ENCODE results near the gene DKC1. TPM values are rescaled to one million over a fixed set of nuclear protein-coding genes. Genes with fewer than 3 reads are reported as not detected.
"Not testable (repeated sequence)": the region's sequence is repeated elsewhere in the genome, so short reads cannot be mapped to it uniquely, and the experiment has no call there.

Gene DKC1
- polyA plus RNA-seq, 3 donors = 59.0 to 69.4 (median 61.6) TPM

DNA sequence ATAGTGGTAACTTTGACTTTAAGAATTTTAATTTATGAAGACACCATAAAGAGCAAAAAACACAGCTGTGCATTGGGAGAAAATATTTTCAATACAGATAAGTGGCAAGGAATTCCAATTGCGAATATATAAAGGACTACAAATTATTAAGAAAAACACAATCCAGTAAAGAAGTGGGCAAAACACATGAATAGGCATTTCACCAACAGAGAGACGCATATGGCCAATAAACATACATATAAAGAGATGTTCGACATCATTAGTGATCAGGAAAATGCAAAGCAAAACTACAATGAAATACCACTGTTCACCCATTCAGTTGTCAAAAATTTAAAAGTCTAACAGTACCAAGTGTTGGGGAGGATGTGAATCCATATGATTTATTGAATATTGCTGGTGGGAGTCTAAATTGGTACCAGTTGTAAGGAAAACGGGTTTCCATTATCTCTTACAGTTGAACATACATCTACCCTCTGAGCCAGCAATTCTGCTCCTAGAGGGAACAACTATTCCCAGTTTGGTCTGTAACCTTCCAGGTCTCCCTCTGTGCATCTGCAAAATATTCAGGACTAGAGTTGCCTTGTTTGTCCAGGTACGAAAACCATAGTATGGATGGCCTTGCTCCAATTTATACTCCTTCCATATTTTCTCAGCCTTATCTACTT, 44.3 kb downstream of the DKC1 start:
- DNase-seq (ENCODE audit: extremely low read depth in 1 of 11, low read depth in 9 of 11, low spot score in 4 of 11) = no peak

DNA sequence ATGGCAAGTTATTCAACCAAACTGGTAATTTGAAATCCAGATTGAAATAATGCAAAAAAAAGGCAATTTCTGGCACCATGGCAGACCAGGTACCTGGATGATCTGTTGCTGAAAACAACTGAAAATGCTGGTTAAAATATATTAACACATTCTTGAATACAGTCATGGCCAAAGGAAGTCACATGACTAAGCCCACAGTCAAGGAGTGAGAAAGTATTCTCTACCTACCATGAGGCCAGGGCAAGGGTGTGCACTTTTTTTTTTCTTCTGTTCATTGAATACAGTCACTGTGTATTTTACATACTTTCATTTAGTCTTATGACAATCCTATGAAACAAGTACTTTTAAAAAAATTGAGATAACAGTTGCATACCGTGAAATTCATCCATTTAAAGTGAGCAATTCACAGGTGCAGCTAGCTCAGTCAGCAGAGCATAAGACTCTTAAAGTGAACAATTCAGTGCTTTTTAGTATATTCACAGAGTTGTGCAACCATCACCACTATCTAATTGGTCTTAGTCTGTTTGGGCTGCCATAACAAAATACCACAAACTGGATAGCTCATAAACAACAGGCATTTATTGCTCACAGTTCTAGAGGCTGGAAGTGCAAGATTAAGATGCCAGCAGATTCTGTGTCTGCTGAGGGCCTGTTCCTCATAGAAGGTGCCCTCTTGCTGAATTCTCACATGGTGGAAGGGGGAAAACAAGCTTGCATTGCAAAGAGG, 47.4 kb downstream of the DKC1 start:
- DNase-seq (ENCODE audit: extremely low read depth in 1 of 11, low read depth in 9 of 11, low spot score in 4 of 11) = no peak

DNA sequence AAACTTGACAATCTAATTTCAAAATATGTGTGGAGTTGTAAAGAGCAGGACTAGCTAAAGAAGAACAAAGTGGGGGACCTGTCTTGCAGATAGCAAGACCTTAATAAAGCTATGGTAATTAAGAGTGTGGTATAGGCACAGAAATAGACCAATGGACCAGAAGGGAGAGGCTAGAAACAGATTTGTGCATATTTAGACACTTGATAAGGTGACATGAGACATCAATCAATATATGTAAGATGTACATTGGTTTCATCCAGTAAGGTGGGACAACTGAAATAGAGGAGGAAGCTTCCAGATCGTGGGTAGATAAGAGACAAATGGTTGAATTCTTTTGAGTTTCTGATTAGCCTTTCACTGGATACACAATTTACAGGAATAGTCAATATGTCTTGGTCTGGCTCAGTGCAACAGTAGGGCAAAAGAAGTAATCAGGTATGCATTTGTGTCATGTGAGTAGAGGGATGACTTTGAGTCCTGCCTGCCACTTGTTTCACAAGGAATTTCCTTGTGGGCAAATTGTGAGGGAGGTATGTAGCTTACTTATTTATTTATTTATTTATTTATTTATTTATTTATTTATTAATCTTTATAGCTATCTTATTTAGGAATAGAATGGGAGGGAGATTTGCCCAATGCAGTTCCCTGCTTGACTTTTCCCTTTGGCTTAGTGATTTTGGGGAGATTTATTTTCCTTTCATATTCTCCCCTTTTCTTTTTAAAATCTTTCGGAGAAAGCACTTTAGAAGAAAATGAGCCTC, 49.9 kb downstream of the DKC1 start:
- no peak for DNase-seq (ENCODE audit: extremely low read depth in 1 of 11, low read depth in 9 of 11, low spot score in 4 of 11)

DNA sequence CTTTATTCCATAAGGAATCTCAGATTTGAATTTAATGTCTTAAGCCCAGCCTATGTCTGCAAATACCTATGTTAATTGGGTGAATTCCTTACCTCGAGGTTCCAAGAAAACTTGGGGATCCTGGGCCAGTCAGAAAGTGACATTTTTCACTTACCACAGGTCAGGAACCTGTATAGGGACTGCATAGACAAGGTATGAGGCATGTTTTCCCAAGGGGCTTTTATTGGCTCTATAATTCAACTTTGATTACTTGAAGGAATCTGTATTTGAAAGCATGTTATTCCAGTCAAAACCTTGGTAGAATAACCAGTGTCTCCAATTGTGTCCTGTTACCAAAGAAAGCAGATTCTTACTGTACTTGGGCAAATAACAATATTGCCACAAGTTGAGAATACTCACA, 51.1 kb downstream of the DKC1 start:
- DNase-seq (ENCODE audit: extremely low read depth in 1 of 11, low read depth in 9 of 11, low spot score in 4 of 11) = no peak

DNA sequence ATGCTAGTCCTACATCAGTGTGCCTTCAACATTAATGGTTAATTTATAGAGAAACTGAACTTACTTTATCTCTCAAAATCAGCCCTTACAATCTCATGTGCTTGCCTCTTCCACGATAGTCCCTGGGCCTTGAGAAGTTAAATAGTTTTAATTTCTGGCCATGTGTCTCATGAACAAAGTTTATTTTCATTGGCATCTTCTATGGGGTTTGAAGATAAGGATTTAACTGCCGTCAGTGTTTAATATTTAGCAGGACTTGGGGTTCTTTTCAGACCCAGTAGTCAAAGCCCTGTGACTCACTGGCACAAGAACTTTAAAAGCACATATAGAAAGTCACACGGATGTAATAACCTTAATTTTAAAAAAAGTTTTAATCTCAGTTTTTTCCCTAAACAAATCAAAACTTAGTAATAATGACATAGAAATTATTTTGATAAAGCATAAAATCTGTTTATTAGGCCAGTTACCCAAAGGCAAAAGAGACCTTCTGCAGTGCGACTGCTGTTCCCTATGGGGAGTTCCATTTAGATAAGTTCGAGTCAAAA, 52.7 kb downstream of the DKC1 start:
- DNase-seq (ENCODE audit: extremely low read depth in 1 of 11, low read depth in 9 of 11, low spot score in 4 of 11) = no peak

DNA sequence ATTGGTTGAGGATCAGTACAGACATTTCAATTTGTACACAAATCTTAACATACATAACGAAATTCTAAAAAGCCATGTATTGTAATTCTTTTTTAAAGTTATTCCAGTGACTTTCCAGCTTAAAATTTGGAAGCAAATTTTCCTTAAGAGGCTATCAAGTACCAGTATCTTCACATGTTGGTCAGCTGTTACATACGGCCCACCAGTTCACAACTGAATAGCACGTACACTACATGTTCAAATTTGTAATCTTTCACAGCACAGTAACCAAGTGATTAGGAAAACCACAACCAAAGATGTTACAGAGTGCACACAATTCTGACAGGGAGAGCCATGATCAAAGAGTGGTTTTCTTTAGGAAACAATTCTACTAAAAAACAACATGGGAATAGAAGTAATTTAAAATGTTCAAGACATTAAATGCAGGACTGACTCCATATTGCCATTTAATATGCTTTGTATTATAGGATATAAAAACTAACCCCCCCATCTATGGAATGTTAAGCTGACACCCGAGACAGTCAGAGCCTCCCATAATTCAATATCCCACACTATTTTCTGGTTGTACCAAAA, 53.7 kb downstream of the DKC1 start:
- DNase-seq (ENCODE audit: extremely low read depth in 1 of 11, low read depth in 9 of 11, low spot score in 4 of 11) = not testable (repeated sequence)

DNA sequence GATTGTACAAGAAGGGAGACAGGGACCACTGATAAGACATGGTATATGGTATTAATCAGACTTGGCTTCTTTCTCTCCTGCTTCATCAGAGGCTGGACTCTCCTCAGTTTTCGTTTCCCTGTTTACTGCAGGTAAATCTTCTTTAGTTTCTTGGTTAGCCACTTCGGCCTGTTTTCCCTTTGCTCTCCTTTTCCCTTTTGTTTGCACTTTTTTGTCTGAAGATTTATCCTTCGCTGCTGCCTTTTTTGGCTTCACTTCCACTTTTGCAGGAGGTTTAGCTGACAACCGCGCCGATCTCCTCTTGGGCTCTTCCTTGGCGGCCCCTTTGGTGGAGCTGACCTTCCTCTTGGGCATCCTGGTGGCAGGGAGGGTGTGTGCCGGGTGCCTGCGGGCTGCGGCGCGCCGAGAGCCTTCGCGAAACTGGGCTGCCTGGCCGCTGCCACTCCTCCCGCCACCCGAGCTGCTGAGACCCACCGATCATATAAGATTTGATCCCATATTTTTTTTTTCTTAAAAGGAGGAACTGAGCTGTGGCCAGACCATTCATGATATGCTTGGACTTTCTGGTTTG, 54.5 kb downstream of the DKC1 start:
- not testable (repeated sequence) for DNase-seq (ENCODE audit: extremely low read depth in 1 of 11, low read depth in 9 of 11, low spot score in 4 of 11)

DNA sequence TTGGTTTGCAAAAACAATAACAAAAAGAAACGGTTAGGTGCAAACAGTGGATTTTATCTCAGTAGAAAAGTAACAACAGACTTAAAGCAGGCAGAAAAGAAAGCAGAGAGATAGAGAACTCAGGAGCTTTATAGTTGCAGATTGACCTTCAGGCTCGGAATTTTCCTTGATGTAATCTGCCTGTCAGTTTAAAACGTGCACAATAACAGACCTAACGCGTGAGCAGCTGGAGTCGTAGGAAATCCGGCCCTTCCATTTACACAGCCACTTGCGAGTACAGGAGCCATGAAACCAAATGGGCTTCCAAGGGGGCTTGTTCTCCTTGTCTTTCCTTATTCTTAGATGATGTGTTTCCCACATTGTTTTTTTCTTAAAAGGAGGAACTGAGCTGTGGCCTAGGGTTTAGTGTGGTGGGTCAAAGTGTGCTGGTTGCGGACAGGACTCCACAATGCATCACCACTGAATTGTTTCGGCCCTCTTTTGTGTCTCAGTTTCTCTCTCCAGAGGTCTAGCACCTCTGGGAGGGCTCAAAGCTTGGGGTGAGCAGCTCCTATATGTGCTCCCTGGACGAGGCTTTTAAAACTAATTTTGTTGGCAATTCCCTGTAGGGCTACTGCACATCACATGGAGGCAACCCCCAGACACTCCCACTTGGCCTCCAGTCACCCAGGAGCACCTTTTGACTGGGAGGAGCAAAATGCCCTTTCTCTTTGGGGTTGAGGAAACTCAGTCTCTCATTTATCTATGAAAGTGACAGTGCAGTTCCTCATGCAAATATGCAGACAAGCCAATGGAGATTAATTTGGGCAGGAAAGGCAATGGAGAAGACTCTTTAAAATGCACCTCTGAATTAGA, 56.5 kb downstream of the DKC1 start:
- no peak for DNase-seq (ENCODE audit: extremely low read depth in 1 of 11, low read depth in 9 of 11, low spot score in 4 of 11)

DNA sequence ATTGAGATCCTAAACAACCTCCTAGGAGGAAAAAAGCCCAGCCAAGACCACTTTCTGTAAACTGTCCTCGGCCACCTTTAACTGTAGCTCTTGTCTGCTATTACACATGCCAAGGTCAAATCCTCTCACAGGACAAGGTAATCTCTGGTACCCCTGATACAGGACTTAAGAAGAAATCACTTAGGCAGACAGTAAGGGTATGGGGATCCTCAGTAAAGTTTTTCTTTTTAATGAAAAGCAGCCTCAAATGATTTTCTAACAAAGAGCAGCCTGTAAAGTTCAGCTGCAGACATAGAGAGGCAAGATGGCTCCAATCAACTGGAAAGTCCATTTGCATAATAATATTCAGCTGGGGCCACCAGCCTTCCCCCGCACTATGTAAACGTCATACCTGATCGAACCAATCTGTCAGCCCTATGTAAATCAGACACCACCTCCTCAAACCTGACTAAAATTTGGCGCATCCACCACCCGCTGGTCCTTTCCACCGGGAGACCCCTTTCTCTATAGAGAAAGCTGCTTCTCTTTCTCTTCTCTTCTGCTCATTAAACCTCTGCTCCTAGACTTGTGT, 57.2 kb downstream of the DKC1 start:
- no peak for DNase-seq (ENCODE audit: extremely low read depth in 1 of 11, low read depth in 9 of 11, low spot score in 4 of 11)

DNA sequence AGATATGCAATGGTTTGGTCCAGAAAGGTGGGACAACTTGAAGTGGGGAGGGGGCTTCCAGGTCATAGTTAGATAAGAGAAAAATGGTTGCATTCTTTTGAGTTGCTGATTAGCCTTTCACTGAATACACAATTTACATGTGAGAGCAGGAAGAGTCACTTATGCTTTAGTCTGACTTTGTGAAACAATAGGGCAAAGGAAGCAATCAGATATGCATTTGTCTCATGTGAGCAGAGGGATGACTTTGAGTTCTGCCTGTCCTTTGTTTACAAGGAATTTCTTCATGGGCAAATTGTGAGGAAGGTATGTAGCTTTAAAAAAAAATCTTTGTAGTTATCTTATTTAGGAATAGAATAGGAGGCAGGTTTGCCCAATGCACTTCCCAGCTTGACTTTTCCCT, 58.9 kb downstream of the DKC1 start:
- no peak for DNase-seq (ENCODE audit: extremely low read depth in 1 of 11, low read depth in 9 of 11, low spot score in 4 of 11)

DNA sequence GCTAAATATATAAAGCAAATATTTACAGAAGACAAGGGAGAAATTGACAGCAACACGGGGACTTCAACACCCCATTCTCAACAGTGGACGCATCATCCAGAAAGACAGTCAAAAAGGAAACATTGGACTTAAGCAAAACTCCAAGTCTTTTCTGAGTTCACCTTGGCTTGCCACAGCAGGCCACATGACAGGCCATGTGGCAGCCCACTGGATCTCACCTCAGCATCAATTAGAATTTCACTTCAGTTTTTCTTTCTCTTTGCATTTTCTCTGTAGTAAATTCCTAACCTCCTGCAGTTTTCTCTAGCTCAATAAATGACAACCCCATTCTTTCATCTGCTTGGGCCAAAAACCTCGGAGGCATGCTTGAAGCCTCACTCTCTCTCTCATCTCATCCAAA, 59.4 kb downstream of the DKC1 start:
- no peak for DNase-seq (ENCODE audit: extremely low read depth in 1 of 11, low read depth in 9 of 11, low spot score in 4 of 11)

DNA sequence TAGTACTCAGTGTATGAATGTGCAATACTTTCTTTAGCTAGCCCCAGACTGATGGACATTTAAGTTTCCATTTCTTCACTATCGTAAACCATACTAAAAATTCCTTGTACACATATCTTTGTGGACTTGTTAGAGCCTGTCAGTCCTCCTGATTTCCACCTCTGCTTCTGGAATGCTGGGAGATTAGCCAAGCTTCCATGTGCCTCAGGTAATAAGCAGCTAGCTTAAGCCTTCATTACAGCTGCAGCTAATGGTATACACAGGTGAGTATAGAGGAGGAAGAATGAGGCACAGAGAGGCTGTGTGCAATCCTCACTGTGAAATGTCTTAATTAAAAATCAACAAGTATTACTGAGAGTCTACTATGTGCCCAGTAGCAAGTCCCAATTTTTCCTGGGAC, 62.0 kb downstream of the DKC1 start:
- no peak for DNase-seq (ENCODE audit: extremely low read depth in 1 of 11, low read depth in 9 of 11, low spot score in 4 of 11)

DNA sequence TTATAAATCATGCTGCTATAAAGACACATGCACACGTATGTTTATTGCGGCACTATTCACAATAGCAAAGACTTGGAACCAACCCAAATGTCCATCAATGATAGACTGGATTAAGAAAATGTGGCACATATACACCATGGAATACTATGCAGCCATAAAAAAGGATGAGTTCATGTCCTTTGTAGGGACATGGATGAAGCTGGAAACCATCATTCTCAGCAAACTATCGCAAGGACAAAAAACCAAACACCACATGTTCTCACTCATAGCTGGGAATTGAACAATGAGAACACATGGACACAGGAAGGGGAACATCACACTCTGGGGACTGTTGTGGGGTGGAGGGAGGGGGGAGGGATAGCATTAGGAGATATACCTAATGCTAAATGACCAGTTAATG, 62.9 kb downstream of the DKC1 start:
- DNase-seq (ENCODE audit: extremely low read depth in 1 of 11, low read depth in 9 of 11, low spot score in 4 of 11) = not testable (repeated sequence)

Other genes starting within 250 kb of the DKC1 start
- gene FAM3A, start 246.6 kb upstream of the DKC1 start, polyA plus RNA-seq (ENCODE audit: insufficient read length in 3 of 3) = 10 to 100 TPM; 22.9 to 42.8 (median 36.7) TPM
- 10 to 100 TPM; 39.2 to 46.8 (median 40.5) TPM for gene G6PD, start 216.0 kb upstream of the DKC1 start, polyA plus RNA-seq (ENCODE audit: insufficient read length in 3 of 3)
- gene IKBKG, start 215.2 kb upstream of the DKC1 start, polyA plus RNA-seq (ENCODE audit: insufficient read length in 3 of 3) = 10 to 100 TPM; 13.7 to 20.2 (median 19.5) TPM
- gene CTAG1A, start 177.7 kb upstream of the DKC1 start, polyA plus RNA-seq (ENCODE audit: insufficient read length in 3 of 3) = not detected
- not detected for gene CTAG1B, start 143.6 kb upstream of the DKC1 start, polyA plus RNA-seq (ENCODE audit: insufficient read length in 3 of 3)
- gene CTAG2, start 109.3 kb upstream of the DKC1 start, polyA plus RNA-seq (ENCODE audit: insufficient read length in 3 of 3) = not detected
- 1 to 10 TPM; 2.2 to 2.5 (median 2.3) TPM for gene GAB3, start 11.8 kb upstream of the DKC1 start, polyA plus RNA-seq (ENCODE audit: insufficient read length in 3 of 3)
- 10 to 100 TPM; 31.0 to 42.1 (median 39.5) TPM for gene MPP1, start 42.6 kb downstream of the DKC1 start, polyA plus RNA-seq (ENCODE audit: insufficient read length in 3 of 3)
- gene SMIM9, start 71.8 kb downstream of the DKC1 start, polyA plus RNA-seq (ENCODE audit: insufficient read length in 3 of 3) = not detected
- gene F8A1, start 123.5 kb downstream of the DKC1 start, polyA plus RNA-seq (ENCODE audit: insufficient read length in 3 of 3) = 10 to 100 TPM in 2 of 3 donors, 1 to 10 TPM in 1; 8.5 to 23.9 (median 20.5) TPM

Measured in renal cortex interstitium (tissue), 11 donors.